Measurements from ENCODE around the gene LCORL.
"Not testable (repeated sequence)": the region's sequence is repeated elsewhere in the genome, so short reads cannot be mapped to it uniquely, and the experiment has no call there.

The LCORL gene

GRCh38 chr4:17924189-17924588 lies 97.4 kb downstream of the LCORL start:
- DNase-seq = no peak

GRCh38 chr4:17921451-17921850 lies 100.1 kb downstream of the LCORL start:
- DNase-seq = no peak

GRCh38 chr4:17920681-17921080 lies 100.9 kb downstream of the LCORL start:
- no peak for DNase-seq

GRCh38 chr4:17915439-17915838 lies 106.1 kb downstream of the LCORL start:
- DNase-seq = no peak

GRCh38 chr4:17912011-17912410 lies 109.5 kb downstream of the LCORL start:
- no peak for DNase-seq

GRCh38 chr4:17911608-17912007 lies 109.9 kb downstream of the LCORL start:
- no peak for DNase-seq

GRCh38 chr4:17898553-17899055 lies 123.0 kb downstream of the LCORL start:
- DNase-seq = no peak

- DNase-seq = no peak
Observed at GRCh38 chr4:17895481-17895880, 126.1 kb downstream of the LCORL start.

GRCh38 chr4:17894421-17894820 lies 127.1 kb downstream of the LCORL start:
- no peak for DNase-seq

- no peak for DNase-seq
Observed at GRCh38 chr4:17889692-17890091, 131.9 kb downstream of the LCORL start.

- no peak for DNase-seq
Observed at GRCh38 chr4:17884511-17884910, 137.0 kb downstream of the LCORL start.

- DNase-seq = no peak
Observed at GRCh38 chr4:17884063-17884462, 137.5 kb downstream of the LCORL start.

GRCh38 chr4:17877661-17878060 lies 143.9 kb downstream of the LCORL start:
- no peak for DNase-seq

GRCh38 chr4:17876943-17877342 lies 144.6 kb downstream of the LCORL start:
- DNase-seq = no peak

- DNase-seq = no peak
Observed at GRCh38 chr4:17875402-17876070, 146.0 kb downstream of the LCORL start.

- DNase-seq = no peak
Observed at GRCh38 chr4:17869327-17869726, 152.2 kb downstream of the LCORL start.

- DNase-seq = no peak
Observed at GRCh38 chr4:17867276-17867675, 154.3 kb downstream of the LCORL start.

- DNase-seq = no peak
Observed at GRCh38 chr4:17866810-17867209, 154.7 kb downstream of the LCORL start.

GRCh38 chr4:17865866-17866363 lies 155.6 kb downstream of the LCORL start:
- DNase-seq = no peak

GRCh38 chr4:17861906-17862305 lies 159.6 kb downstream of the LCORL start:
- not testable (repeated sequence) for DNase-seq

GRCh38 chr4:17859793-17860406 lies 161.7 kb downstream of the LCORL start:
- DNase-seq = no peak

- no peak for DNase-seq
Observed at GRCh38 chr4:17854036-17854435, 167.5 kb downstream of the LCORL start.

- no peak for DNase-seq
Observed at GRCh38 chr4:17851959-17852358, 169.6 kb downstream of the LCORL start.

- not testable (repeated sequence) for DNase-seq
Observed at GRCh38 chr4:17850295-17850694, 171.3 kb downstream of the LCORL start.

- DNase-seq = no peak
Observed at GRCh38 chr4:17846266-17846665, 175.3 kb downstream of the LCORL start.
